ENCODE data around the gene SH2B2.
"Not testable (repeated sequence)": the region's sequence is repeated elsewhere in the genome, so short reads cannot be mapped to it uniquely, and the experiment has no call there.

Gene SH2B2

DNA sequence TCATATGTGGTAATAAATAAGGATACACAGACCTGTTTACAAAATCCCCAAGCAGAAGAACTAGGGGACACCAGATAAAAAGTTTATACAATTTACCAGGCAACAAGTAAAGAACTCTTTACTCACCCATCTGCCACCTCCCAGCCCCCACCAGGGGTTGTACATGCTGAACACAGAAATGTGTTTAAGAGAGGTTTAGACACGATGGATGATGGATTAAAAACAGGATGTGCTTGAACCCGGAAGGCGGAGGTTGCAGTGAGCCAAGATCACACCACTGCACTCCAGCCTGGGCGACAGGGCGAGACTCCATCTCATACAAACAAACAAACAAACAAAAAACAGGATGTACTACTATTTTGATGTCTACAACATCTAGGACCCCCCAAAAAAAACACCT is 42.2 kb downstream of the SH2B2 start:
- not testable (repeated sequence) for DNase-seq (ENCODE audit: low read depth in 1 of 2, low spot score in 1 of 2)

DNA sequence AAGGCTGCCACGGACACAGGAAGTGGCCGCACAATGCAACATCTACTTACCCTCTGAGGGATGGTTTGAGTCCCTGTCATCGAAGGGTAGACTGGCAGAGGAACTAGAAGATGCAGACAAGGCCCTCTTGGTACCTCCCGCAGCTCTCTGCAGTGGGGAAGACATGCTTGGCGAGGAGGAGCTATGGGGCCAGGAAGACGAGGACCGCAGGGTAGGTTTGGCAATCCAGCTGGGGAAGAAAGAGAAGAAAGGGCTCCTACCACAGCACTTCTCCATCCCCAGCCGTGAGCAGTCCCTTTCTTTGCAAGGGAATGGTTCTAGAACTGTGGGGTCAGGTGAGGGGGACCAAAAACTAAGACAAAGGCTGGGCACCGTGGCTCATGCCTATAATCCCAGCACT is 42.7 kb downstream of the SH2B2 start:
- DNase-seq (ENCODE audit: low read depth in 1 of 2, low spot score in 1 of 2): not testable (repeated sequence)

DNA sequence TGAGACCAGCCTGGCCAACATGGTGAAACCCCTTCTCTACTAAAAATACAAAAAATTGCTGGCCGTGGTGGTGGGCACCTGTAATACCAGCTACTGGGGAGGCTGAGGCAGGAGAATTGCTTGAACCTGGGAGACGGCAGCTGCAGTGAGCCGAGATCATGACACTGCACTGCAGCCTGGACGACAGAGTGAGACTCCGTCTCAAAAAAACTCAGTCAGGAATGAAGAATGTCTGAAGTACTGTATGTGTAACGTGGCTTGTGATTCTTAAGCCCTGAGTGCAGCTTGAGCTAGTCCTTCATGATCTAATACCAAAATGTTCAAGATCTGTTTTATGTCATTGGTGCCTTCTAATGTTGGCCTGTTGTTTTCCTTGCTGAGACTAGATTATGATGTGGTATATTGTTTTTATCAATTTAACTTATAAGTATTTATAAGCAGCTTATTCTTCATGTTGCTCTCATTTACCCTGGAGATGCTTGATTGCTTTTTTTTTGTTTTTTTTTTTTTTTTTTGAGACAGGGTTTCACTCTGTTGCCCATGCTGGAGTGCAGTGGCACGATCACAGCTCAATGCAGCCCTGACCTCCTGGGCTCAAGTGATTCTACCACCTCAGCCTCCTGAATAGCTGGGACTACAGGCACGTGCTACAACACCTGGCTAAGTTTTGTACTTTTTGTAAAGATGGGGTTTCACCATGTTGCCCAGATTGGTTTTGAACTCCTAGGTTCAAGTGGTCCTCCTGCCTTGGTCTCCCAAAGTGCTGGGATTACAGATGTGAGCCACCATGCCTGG is 44.2 kb downstream of the SH2B2 start:
- not testable (repeated sequence) for DNase-seq (ENCODE audit: low read depth in 1 of 2, low spot score in 1 of 2)

DNA sequence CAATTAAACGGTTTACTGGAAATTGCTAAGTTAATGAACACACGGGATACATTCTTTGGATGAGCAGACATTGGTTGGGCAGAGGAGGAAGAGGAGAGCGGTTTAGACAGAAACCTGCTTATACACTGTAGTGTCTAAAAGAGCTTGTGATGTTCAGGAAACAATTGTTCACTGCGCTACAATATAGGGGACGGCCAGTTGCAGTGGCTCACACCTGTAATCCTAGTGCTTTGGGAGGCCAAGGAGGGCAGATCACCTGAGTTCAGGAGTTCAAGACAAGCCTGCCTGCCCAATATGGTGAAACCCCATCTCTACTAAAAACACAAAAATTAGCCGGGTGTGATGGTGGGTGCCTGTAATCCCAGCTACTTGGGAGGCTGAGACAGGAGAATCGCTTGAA is 48.9 kb downstream of the SH2B2 start:
- not testable (repeated sequence) for DNase-seq (ENCODE audit: low read depth in 1 of 2, low spot score in 1 of 2)

DNA sequence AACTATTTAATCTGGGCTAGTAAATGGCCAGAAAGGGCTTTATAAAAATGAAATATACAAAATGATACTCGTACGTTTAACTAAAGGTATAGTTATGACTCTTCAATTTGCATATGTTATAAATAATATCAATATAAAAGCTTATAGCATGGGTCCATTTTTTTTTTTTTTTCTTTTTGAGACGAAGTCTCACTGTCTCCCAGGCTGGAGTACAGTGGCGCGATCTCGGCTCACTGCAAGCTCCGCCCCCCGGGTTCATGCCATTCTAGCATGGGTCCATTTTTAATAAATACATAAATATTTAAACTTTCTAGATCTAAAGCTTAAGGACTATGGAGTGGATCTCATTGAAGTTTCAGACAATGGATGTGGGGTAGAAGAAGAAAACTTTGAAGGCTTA is 50.3 kb downstream of the SH2B2 start:
- DNase-seq (ENCODE audit: low read depth in 1 of 2, low spot score in 1 of 2): not testable (repeated sequence)

DNA sequence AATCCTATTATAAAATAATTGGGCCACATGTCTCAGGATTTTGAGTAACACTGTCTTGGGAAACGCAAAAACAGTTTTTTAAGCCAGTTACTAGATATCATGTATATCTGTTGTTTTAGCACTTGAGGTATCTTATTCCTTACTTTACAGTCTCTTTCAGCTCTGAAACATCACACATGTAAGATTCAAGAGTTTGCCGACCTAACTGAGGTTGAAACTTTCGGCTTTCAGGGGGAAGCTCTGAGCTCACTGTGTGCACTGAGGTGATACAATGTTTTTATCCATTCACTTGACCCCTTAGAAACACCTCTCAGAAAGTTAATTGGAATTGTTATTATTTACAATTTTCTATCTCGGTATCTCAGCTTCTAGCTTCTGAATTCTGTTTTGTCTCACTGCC is 50.8 kb downstream of the SH2B2 start:
- DNase-seq (ENCODE audit: low read depth in 1 of 2, low spot score in 1 of 2): not testable (repeated sequence)

DNA sequence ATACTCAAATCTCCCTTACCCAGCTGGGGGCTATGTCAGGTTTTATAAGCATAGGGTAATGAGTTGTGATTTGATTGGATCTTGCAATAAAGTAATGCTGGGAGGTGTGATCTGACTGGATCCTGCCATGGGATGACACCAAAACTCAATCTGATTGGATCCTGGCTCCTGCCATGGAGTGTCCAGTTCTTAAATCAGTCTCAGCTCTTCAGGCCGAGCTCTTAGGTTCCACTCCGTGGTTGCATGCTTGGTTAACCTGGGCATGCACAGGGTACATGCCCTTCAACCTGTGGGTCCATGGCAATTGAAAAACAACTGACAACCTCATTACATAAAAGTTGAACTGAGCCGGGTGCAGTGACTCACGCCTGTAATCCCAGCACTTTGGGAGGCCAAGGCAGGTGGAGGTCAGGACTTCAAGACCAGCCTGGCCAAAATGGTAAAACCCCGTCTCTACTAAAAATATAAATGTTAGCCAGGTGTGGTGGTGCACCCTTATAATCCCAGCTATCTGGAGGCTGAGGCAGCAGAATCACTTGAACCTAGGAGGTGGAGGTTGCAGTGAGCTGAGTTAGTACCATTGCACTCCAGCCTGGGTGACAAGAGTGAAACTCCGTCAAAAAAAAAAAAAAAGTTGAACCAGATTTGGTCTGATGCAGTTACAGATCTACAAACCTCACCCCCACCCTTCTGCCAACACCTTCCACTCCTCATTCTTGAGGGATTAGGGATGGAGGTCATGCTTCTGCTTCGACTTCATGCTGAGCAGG is 54.1 kb downstream of the SH2B2 start:
- DNase-seq (ENCODE audit: low read depth in 1 of 2, low spot score in 1 of 2): not testable (repeated sequence)

DNA sequence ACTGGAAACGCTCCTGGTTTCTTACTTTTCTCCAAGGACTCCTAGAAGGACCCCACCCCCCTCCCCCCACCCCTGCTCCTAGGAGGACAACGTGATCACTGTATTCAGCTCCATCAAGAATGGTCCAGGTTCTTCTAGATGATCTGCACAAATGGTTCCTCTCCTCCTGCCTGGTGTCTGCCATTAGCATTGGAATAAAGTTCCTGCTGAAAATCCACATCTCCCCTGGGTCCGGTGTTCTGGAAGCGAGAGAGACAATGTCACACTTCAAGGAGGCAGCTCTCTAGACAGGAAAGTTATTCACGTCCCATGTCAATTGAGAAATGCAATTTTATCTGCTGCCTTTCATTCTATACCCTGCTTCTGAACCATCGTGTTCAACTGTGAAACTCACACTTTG is 60.3 kb downstream of the SH2B2 start:
- not testable (repeated sequence) for DNase-seq (ENCODE audit: low read depth in 1 of 2, low spot score in 1 of 2)

DNA sequence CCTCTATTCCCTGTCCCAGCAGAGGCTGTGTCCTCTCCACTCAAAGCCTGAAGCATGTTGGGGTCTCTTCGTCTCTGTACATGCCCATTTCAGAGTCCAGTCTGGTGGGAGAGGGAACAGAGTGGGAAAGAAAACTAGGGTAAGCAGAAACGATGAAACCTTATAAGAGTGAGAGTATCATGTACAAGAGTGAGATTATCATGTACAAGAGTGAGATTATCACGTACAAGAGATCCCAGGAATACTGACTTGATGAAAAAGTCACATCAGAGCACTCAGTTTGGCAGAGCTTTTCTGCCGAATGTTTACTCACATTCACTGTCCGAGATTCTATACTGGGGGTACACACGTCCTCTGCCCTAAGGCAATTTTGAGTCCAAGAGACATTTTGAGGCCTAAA is 69.7 kb downstream of the SH2B2 start, which contains the start of gene SPDYE6:
SPDYE6 (minus strand) TSS at position 101 of the 400 bp plus-strand sequence. CDS start 421 bp downstream, outside the sequence.
- not testable (repeated sequence) for DNase-seq (ENCODE audit: low read depth in 1 of 2, low spot score in 1 of 2)

DNA sequence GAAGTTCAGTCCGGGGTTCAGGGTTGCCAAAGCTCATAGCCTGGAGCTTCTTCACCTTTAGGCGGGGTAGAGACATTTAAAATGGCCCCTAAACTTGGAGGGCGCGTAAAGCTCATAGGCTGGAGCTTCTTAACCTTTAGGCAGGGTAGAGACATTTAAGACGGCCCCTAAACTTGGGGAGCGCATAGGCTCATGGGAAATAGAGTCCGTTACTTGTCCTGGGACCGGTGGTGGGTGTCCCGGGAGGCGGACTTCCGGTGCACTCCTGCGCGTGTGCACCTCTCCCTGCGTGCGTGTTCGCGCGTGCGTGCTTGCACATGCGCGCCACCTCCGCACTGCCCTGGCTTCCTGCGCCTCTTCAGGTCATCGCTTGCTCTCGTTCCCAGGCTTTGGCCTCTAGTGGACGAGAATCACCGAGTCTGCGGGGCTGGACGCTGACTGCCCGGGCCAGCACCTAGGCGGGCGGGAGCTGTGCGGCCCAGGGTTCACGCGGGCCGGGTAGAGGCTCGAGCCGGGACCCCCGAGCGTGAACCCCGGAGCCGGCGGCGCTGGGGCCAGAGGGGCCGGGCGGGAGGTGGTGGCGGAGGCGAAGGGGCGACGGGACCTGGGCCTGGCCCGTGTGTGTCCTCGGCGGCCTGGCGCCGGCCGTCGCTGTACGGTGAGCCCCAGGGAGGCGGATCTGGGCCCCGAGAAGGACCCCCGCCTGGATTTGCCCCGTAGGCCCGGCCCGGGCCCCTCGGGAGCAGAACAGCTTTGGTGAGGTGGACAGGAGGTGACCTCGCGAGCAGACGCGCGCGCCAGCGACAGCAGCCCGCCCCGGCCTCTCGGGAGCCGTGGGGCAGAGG is 77.1 kb downstream of the SH2B2 start:
- DNase-seq (ENCODE audit: low read depth in 1 of 2, low spot score in 1 of 2): peak; percentile 80 to 90

DNA sequence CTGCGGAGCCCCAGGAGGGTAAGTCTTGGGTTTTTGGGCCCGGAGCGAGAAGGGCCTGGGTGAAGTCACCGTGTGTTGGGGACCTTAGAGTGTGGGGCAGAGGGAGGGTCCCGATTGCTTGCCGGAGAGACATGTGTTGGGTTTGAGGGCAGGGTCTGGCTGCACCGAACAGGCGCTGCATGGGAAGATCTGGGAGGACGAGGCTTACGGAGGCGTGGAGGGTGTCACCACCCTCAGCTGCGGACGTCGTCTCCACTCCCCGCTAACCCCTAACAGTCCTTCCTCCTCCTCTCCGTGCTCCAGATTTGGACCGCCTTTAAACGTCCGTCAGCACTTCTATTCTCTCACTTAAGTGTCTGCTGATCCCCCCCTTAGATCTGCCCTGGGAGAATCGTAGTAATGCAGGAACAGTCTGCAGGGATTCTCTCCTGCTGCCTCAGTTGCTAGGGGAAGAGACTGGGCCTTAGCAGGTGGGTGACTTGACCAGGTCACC is 77.8 kb downstream of the SH2B2 start:
- DNase-seq (ENCODE audit: low read depth in 1 of 2, low spot score in 1 of 2): not testable (repeated sequence)

DNA sequence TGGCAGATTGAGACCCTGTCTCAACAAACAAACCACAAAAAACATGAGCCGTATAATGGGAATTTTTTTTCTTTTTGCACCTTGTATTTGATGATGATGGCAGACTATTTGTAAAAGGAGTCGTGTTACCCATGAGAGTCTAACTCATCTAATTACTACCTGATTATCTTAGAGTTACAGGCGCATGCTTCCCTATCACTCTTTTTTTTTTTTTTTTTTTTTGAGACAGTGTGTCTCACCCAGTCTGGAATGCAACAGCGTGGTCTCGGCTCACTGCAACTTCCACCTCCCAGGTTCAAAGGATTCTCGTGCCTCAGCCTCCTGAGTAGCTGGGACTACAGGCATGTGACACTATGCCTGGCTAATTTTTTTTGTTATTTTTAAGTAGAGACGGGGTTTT is 78.7 kb downstream of the SH2B2 start:
- not testable (repeated sequence) for DNase-seq (ENCODE audit: low read depth in 1 of 2, low spot score in 1 of 2)

DNA sequence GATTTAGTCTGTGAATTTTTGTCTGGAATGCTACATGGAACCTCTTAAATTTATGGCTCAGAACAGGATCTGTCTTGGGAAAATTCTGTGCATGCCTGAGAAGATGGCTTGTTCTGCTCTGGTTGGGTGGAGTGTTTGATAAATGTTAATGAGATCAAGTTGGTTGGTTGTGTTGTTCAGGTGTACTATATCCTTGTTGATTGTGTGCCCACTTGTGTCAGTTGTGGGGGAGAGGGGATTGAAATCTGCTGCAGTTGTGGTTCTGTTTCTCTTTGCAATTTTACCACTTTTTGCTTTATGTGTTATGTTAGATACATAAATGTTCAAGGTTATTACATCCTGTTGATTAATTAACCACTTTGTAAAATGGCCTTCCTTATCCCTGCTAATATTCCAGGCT is 83.4 kb downstream of the SH2B2 start:
- DNase-seq (ENCODE audit: low read depth in 1 of 2, low spot score in 1 of 2): not testable (repeated sequence)
